ENCODE data around the gene FNDC3B.

The FNDC3B gene

GRCh38 chr3:172060234-172060633 lies 20.9 kb downstream of the FNDC3B start:
- no peaks in the 10 kb centered on the region for H3K27me3 Mint-ChIP-seq
- H3K9me3 Mint-ChIP-seq, result no peaks in the 10 kb centered on the region
- peaks cover 20% of the 10 kb centered on the region for H3K36me3 Mint-ChIP-seq
- H3K27ac Mint-ChIP-seq, result no peak overlapping the region
- no peak overlapping the region for H3K4me3 Mint-ChIP-seq
- H3K4me1 Mint-ChIP-seq, result peaks cover 62% of the 10 kb centered on the region

DNA sequence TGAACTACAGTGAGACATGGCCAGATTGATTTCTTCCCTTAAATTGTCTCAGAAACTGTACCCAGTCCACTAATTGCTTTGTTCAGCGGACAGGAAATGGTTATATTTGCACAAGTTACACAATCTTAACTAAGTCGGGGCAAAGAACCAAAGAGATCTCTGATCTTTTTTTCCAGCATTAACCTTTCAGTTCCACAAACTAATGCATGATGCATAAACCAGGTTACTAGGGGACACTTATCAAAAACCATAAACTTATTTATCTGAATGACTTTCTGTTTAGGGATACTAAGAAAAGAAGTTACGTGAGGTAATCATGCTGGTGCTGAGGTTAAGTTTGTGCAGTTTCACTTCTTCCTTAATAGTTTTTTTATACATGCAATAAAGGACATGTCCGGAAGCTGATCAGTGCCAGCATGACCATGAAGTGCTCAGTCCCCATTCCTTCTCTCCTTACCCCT lies 22.4 kb downstream of the FNDC3B start:
- H3K4me1 Mint-ChIP-seq, result peaks cover 62% of the 10 kb centered on the region
- peaks cover 18% of the 10 kb centered on the region for H3K36me3 Mint-ChIP-seq
- H3K9me3 Mint-ChIP-seq, result no peaks in the 10 kb centered on the region
- no peaks in the 10 kb centered on the region for H3K27me3 Mint-ChIP-seq
- H3K27ac Mint-ChIP-seq, result no peak overlapping the region
- no peak overlapping the region for H3K4me3 Mint-ChIP-seq

DNA sequence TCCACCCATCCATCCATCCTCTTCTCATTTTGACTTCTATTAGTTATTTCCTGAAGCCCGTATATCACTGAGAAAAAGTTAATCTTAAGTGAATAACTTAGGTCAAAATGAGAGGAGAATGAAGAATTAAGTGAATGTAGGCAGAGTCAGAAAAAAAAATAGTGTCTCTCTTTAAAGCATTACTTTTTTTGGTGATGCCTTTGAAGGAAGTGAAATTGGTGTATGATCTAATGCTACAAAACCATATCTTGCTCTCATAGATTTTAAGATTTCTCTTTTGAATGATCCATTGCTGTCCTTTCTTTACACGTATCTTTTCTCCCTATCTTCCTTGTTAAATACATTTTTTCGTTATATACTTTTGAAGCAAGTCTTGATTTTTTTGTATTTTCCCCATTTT lies 23.4 kb downstream of the FNDC3B start:
- Mint-ChIP-seq H3K9me3 (no peaks in the 10 kb centered on the region), H3K4me3 (no peak overlapping the region), H3K4me1 (peaks cover 62% of the 10 kb centered on the region), H3K36me3 (peaks cover 18% of the 10 kb centered on the region), H3K27me3 (no peaks in the 10 kb centered on the region), H3K27ac (no peak overlapping the region)

GRCh38 chr3:172063456-172064432 lies 24.4 kb downstream of the FNDC3B start:
- H3K27ac Mint-ChIP-seq, result no peak overlapping the region
- H3K4me3 Mint-ChIP-seq, result no peak overlapping the region
- peaks cover 17% of the 10 kb centered on the region for H3K36me3 Mint-ChIP-seq
- H3K27me3 Mint-ChIP-seq, result no peaks in the 10 kb centered on the region
- H3K4me1 Mint-ChIP-seq, result peaks cover 59% of the 10 kb centered on the region
- no peaks in the 10 kb centered on the region for H3K9me3 Mint-ChIP-seq

GRCh38 chr3:172065527-172065926 lies 26.1 kb downstream of the FNDC3B start:
- Mint-ChIP-seq H3K36me3 (peaks cover 19% of the 10 kb centered on the region), H3K4me1 (peaks cover 55% of the 10 kb centered on the region), H3K9me3 (no peaks in the 10 kb centered on the region), H3K4me3 (no peak overlapping the region), H3K27ac (no peak overlapping the region), H3K27me3 (no peaks in the 10 kb centered on the region)

- Mint-ChIP-seq H3K4me1 (peaks cover 51% of the 10 kb centered on the region), H3K9me3 (no peaks in the 10 kb centered on the region), H3K36me3 (peaks cover 21% of the 10 kb centered on the region), H3K4me3 (no peak overlapping the region), H3K27me3 (no peaks in the 10 kb centered on the region), H3K27ac (no peak overlapping the region)
Observed at GRCh38 chr3:172065967-172066762, 26.8 kb downstream of the FNDC3B start.

DNA sequence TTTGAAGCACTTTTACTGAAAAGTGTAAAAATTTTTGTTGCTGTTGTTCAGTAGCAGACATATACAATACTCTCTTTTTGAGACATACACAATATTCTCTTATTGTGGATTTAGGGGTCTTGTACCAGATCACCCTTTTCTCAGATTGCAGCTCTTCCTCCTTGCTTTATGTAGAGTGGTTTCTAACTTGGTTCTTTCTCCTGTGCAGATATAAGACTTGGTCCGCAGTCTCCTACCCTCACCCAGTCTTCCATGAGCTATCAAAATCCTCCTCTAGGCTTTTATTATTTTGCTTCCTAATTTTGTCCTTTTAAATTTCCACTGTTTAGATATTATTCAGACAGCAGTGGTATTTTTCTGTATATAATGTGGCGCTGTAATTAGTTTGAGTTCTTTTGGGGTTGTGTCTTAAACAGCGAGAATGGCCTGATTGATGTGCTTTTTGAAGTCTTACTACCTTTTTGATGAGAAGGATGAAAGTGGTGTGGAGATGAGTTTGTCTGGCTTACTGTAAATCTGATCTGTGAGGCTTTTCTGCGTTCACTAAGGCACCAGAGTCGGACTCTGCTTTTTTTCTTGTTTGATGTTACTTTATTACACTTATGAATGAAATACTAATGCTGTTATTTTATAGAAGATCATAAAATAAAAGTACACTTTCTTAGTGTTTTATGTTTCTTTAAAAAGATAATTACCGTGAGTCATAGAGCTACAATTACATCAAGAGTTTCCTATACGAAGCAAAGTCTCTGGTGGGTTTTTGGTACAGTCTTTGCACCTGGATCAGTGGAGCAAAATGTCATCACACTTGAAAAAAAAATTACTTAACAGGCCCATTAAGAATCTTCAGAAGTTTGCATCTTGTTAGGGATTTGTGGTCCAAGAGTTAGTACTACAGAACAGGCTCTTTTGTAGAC lies 27.8 kb downstream of the FNDC3B start:
- peaks cover 21% of the 10 kb centered on the region for H3K36me3 Mint-ChIP-seq
- no peak overlapping the region for H3K27ac Mint-ChIP-seq
- H3K4me3 Mint-ChIP-seq, result peak overlapping the region; percentile 19
- no peaks in the 10 kb centered on the region for H3K27me3 Mint-ChIP-seq
- H3K9me3 Mint-ChIP-seq, result no peaks in the 10 kb centered on the region
- peaks cover 45% of the 10 kb centered on the region for H3K4me1 Mint-ChIP-seq

DNA sequence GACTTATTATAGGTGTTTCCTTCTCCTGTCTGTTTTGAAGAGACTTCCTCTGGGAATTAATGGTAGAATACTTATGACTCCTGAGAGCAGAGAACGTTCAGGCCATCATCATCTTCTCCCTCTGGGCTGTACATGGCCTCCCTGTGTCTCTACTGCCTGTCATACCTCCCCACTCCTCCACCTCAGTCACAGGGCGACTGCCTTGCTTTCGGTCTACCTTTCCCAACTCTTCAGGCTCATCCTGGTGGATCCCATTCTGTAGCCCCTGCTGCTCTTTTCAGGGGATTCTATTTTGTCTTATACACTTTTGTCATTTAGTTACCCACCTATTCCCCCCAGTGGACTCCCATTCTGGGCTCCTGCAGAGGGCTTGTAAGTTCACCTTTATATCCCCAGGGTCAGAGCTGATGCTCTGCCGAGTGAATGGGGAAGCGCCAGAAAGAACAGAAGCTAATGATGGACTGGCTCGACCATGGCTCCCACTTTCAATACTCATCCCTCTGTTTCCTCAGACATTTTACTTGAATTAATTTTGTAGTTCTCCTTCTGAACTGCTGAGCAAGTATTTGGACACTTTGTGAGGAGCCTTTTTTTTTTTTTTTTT lies 28.6 kb downstream of the FNDC3B start:
- H3K27me3 Mint-ChIP-seq, result no peaks in the 10 kb centered on the region
- no peak overlapping the region for H3K27ac Mint-ChIP-seq
- peaks cover 20% of the 10 kb centered on the region for H3K36me3 Mint-ChIP-seq
- H3K4me3 Mint-ChIP-seq, result no peak overlapping the region
- peaks cover 39% of the 10 kb centered on the region for H3K4me1 Mint-ChIP-seq
- no peaks in the 10 kb centered on the region for H3K9me3 Mint-ChIP-seq

- H3K4me1 Mint-ChIP-seq, result peaks cover 38% of the 10 kb centered on the region
- no peak overlapping the region for H3K4me3 Mint-ChIP-seq
- H3K9me3 Mint-ChIP-seq, result no peaks in the 10 kb centered on the region
- no peaks in the 10 kb centered on the region for H3K27me3 Mint-ChIP-seq
- H3K36me3 Mint-ChIP-seq, result peaks cover 10% of the 10 kb centered on the region
- H3K27ac Mint-ChIP-seq, result no peak overlapping the region
Observed at GRCh38 chr3:172068977-172069376, 29.6 kb downstream of the FNDC3B start.

GRCh38 chr3:172069478-172069877 lies 30.1 kb downstream of the FNDC3B start:
- no peak overlapping the region for H3K27ac Mint-ChIP-seq
- H3K9me3 Mint-ChIP-seq, result no peaks in the 10 kb centered on the region
- H3K4me3 Mint-ChIP-seq, result no peak overlapping the region
- H3K36me3 Mint-ChIP-seq, result peaks cover 7% of the 10 kb centered on the region
- H3K27me3 Mint-ChIP-seq, result no peaks in the 10 kb centered on the region
- peaks cover 38% of the 10 kb centered on the region for H3K4me1 Mint-ChIP-seq

DNA sequence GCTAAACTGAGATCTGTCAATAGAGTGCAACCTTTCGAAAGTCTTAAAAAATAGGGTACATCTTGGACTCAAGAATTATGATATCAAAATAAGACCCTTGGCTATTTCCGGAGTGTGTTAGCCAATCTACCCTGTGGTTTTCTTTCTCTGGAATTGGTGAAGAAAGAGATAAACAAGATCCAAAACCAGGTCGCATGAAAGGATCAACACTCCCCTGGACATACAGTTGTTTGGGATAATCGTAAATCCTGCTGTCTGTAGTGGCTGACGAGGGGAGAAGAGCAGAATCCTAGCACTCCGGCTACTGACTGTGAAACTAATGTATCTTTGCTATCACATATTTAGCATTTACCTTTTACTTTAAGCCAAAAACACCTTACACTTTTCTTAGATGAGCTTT lies 30.9 kb downstream of the FNDC3B start:
- Mint-ChIP-seq H3K27ac (no peak overlapping the region), H3K36me3 (peaks cover 4% of the 10 kb centered on the region), H3K27me3 (no peaks in the 10 kb centered on the region), H3K9me3 (no peaks in the 10 kb centered on the region), H3K4me3 (no peak overlapping the region), H3K4me1 (peaks cover 42% of the 10 kb centered on the region)

GRCh38 chr3:172070802-172071201 lies 31.4 kb downstream of the FNDC3B start:
- H3K27me3 Mint-ChIP-seq, result no peaks in the 10 kb centered on the region
- peaks cover 6% of the 10 kb centered on the region for H3K36me3 Mint-ChIP-seq
- no peak overlapping the region for H3K27ac Mint-ChIP-seq
- H3K4me3 Mint-ChIP-seq, result no peak overlapping the region
- H3K4me1 Mint-ChIP-seq, result peaks cover 40% of the 10 kb centered on the region
- no peaks in the 10 kb centered on the region for H3K9me3 Mint-ChIP-seq

GRCh38 chr3:172071780-172072330 lies 32.5 kb downstream of the FNDC3B start:
- Mint-ChIP-seq H3K27me3 (no peaks in the 10 kb centered on the region), H3K36me3 (peaks cover 6% of the 10 kb centered on the region)

DNA sequence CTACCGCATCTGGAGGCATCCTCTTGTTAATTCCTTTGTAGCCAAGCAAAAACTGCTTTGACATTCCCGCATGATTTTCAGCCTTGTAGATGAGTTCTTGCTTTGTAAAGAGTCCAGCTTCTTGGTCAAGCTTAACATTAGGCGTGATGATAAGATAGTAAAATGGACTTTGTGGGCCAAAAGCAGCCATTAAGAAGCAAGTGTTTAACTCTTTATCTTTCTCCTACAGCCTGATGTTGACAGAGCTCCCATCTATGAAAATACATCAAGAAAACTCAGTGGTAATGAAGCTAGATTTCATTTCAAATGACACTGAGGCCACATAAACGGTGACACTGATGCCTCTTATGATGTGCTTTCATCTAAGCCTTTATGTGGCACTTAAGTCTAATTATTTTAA lies 33.2 kb downstream of the FNDC3B start:
- H3K4me1 Mint-ChIP-seq, result peaks cover 26% of the 10 kb centered on the region
- no peaks in the 10 kb centered on the region for H3K9me3 Mint-ChIP-seq
- H3K4me3 Mint-ChIP-seq, result no peak overlapping the region
- no peak overlapping the region for H3K27ac Mint-ChIP-seq
- H3K36me3 Mint-ChIP-seq, result peaks cover 6% of the 10 kb centered on the region
- H3K27me3 Mint-ChIP-seq, result no peaks in the 10 kb centered on the region

More at GRCh38 chr3:172071780-172072330, 32.5 kb downstream of the FNDC3B start:
- H3K4me3 Mint-ChIP-seq, result no peak overlapping the region
- H3K9me3 Mint-ChIP-seq, result no peaks in the 10 kb centered on the region
- no peak overlapping the region for H3K27ac Mint-ChIP-seq
- H3K4me1 Mint-ChIP-seq, result peaks cover 33% of the 10 kb centered on the region
